NCI-H2196 (cell line): ENCODE results near the gene CD22.
"Not testable (repeated sequence)": the region's sequence is repeated elsewhere in the genome, so short reads cannot be mapped to it uniquely, and the experiment has no call there.

Experiments used
- DNase-seq: peaks from one replicate; lab custom pipeline; 2025; ENCODE audit not compliant: unreplicated experiment; lab: John Stamatoyannopoulos, UW

The CD22 gene

GRCh38 chr19:35328851-35329285, at the start of gene CD22:
CD22 (plus strand) TSS chr19:35329187; CDS start chr19:35332041, 2,854 bp downstream.
- DNase-seq = no peak

- no peak for DNase-seq
Measured at GRCh38 chr19:35279374-35279773, 49.6 kb upstream of the CD22 start.

GRCh38 chr19:35279985-35280821, 48.8 kb upstream of the CD22 start:
- DNase-seq = no peak

- no peak for DNase-seq
Measured at GRCh38 chr19:35281303-35281702, 47.7 kb upstream of the CD22 start.

GRCh38 chr19:35284153-35285094, 44.6 kb upstream of the CD22 start:
- no peak for DNase-seq

GRCh38 chr19:35285095-35285449, 43.9 kb upstream of the CD22 start:
- no peak for DNase-seq

- DNase-seq = not testable (repeated sequence)
Measured at GRCh38 chr19:35285465-35285864, 43.5 kb upstream of the CD22 start.

- DNase-seq = not testable (repeated sequence)
Measured at GRCh38 chr19:35286101-35286500, 42.9 kb upstream of the CD22 start.

GRCh38 chr19:35287713-35288112, 41.3 kb upstream of the CD22 start:
- no peak for DNase-seq

- DNase-seq = no peak
Measured at GRCh38 chr19:35288331-35288730, 40.7 kb upstream of the CD22 start.

- no peak for DNase-seq
Measured at GRCh38 chr19:35288906-35289305, 40.1 kb upstream of the CD22 start.

- no peak for DNase-seq
Measured at GRCh38 chr19:35290381-35291127, 38.4 kb upstream of the CD22 start.

- DNase-seq = peak; percentile 10
Measured at GRCh38 chr19:35291259-35291658, 37.7 kb upstream of the CD22 start.

GRCh38 chr19:35291916-35292315, 37.1 kb upstream of the CD22 start, which contains the start of gene MAG:
MAG (plus strand) TSS chr19:35292161; CDS start chr19:35295409, 3,248 bp downstream.
- no peak for DNase-seq

- no peak for DNase-seq
Measured at GRCh38 chr19:35292421-35293362, 36.3 kb upstream of the CD22 start.

GRCh38 chr19:35293363-35293739, 35.6 kb upstream of the CD22 start:
- DNase-seq = no peak

- DNase-seq = no peak
Measured at GRCh38 chr19:35293808-35294207, 35.2 kb upstream of the CD22 start.

GRCh38 chr19:35294328-35294727, 34.7 kb upstream of the CD22 start:
- no peak for DNase-seq

- DNase-seq = no peak
Measured at GRCh38 chr19:35294859-35295791, 33.9 kb upstream of the CD22 start.
